DMS53 treated with DMSO at 0.1 percent for 48 hours (cell line): ENCODE data around the gene SCFD2.
"Not testable (repeated sequence)": the region's sequence is repeated elsewhere in the genome, so short reads cannot be mapped to it uniquely, and the experiment has no call there.

ENCODE experiments used
- DNase-seq: peaks from one replicate; lab custom pipeline; 2025; ENCODE audit not compliant: unreplicated experiment; lab: John Stamatoyannopoulos, UW

SCFD2 gene

GRCh38 chr4:52995360-52996030 lies 370.4 kb downstream of the SCFD2 start:
- DNase-seq, result no peak

GRCh38 chr4:52994567-52994966 lies 371.3 kb downstream of the SCFD2 start:
- DNase-seq, result no peak

- DNase-seq, result no peak
Observed at GRCh38 chr4:52993771-52994170, 372.1 kb downstream of the SCFD2 start.

- DNase-seq, result not testable (repeated sequence)
Observed at GRCh38 chr4:52992551-52992950, 373.3 kb downstream of the SCFD2 start.

DNA sequence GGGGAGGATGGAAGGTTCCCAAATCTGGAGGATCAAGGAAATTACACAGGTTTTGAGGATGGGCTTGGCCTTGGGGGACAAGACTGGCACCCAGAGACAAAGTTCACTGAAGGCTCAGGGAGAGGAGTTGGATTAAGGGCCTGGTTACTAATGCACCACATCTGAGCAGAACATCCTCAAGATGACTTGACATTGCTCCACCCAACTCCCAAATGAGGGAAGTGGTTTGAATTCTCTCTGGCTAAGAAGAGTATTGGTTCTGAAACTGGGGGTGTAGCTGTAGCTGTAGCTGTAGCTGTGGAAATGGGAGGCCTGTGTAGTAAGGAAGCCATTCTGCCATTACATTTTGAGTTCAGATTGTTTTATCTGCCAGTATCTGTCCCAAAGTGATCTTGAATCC lies 374.4 kb downstream of the SCFD2 start:
- DNase-seq, result no peak

DNA sequence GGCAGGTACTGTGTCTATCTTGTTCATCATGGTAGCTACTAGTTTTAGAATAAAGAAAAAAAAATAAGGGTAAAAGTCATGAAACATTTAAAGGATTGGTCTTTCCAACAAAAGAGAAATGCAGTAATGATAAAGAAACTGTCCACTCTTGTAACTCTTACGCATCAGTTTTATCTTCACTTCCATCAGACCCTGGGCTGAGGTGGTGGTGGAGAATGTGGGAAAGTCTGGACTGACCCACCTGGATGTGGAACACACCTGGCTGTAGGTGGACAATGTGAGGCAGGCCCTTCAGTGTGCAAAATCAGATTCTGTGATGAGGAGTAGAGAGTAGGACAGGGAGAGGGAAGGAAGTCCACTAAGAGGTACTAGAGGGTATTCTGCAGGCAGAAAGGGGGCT lies 375.2 kb downstream of the SCFD2 start:
- no peak for DNase-seq

DNA sequence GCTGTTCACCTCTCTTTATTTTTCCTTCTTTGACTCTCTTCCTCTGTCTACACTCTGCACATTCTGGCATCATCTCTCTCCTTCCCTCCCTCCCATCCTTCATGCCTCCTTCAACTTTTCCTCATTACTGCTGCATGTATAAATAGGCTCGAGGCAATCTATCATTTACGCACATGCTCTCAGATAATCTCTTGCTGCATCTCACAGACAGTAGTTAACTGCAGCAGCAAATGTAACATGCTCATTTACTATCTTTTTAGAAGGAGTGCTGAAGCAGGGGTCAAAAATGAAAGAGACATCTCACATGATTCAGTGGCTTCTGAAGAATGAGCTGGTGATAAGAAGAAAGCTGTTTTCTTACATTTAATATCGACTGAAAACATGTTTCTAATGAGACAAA lies 376.0 kb downstream of the SCFD2 start:
- DNase-seq, result no peak

DNA sequence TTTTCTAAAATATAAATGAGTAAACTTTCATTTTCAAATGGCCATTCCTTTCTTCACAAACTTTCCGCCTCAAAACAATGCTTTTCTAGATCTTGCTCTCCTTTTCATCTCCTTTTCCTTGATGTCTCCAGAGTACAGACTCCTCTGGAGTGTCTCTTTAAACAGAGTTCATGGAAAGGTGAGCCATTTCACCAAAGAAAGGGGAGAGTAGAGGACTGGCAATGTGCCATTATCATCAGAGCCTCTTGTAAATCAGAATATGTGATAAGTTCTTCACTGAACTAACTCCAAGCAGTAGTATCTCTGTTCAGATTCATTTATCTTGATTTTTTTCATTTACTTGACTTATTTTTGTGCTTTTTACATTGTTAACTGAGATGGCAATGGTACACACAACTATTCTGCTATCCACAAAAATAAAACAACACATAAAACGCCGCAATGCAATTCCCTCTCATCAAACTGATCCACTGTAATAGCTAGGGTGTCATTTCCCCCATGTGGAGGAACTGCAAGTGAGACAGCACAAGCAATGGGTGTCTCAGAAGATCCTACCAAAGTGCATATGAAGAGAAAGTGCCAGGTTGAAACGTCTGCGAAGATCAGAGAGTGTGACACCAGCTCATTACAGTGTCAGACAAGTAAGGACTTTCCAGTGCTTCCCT lies 378.3 kb downstream of the SCFD2 start:
- no peak for DNase-seq

DNA sequence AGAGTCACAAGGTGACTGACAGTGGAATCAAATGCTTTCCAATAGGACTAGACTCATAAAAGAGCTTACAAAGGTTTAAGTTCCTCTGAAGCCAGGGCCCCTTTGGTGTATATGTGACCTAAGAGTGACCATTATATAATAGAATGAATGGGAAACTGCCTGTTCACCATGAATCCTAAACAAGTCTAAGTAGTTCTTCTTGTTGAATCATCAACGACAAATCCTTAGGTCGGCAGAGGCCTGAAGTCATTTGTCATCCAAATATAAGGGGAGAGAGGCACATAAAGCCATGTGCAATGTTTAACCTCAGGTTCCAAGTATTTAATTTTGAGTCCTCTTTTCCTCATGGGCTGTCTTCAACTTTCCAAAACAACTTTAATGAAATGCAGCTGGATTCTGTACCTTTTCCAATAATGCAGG lies 381.4 kb downstream of the SCFD2 start:
- no peak for DNase-seq

DNA sequence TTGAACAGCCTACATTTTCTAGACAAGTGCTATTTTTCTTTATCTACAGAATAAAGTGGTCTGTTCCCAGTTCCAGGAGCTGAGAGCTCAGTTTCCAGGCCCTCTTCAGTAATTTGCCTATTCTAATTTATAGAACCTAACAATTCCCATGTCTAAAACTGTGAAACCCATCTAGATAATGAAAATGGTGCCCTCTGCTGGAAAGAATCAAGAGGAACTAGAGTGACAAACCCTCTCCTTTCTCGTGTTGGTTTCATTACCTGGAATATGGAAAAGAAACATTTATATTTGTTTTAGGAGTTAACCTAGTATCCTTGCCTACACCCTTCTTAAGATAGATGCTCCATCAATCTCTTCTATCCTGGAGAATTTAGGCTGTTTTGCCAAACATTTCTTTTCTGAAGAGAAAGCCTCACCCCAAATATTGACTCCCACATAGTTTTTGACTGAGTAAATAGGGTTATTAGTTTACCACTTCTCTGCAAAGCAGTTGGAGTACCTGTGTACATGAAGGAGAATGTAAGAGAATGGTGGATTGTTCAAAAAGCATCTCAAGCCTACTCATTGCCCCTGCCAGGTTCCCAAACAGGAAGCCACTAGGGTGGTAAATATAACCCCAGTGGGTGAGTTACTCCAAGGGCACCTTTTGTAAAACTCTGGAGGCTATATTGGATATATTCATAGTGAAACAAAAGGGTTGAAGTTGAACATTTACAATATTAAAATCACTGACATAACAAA lies 382.1 kb downstream of the SCFD2 start:
- DNase-seq, result peak; percentile 29

- no peak for DNase-seq
Observed at GRCh38 chr4:52982946-52983340, 382.9 kb downstream of the SCFD2 start.

DNA sequence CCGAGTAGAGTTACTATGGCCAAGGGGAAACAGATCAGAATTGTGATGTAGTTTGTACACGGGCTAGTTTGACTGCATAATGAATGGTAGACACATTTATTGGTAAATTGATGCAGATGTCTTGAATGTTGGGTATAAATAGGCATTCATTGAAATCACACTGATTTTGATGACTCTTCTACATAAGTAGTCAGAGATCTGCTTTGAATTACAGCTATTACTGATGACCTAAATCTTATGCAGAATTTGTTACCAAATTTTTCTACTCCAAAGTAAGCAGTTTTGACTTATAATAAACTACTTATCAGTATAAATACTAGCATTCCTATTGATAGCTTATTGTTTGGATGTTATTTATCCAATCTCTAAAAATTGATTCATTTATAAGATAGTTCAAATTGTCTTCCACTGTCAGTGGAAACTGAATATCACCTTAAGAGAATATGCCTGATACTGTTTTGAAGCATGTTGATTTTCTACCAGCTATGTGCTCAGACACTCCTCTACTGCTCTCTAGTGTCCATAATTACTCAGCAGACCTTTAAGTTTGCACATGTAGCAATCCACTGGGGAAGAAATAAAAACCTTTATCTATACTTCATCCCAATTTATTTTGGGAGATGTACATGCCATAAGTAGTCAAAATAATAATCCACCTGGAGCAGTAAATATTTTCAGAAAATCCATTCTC lies 383.5 kb downstream of the SCFD2 start:
- DNase-seq, result peak; percentile 22

GRCh38 chr4:52979821-52980590 lies 385.9 kb downstream of the SCFD2 start:
- no peak for DNase-seq

DNA sequence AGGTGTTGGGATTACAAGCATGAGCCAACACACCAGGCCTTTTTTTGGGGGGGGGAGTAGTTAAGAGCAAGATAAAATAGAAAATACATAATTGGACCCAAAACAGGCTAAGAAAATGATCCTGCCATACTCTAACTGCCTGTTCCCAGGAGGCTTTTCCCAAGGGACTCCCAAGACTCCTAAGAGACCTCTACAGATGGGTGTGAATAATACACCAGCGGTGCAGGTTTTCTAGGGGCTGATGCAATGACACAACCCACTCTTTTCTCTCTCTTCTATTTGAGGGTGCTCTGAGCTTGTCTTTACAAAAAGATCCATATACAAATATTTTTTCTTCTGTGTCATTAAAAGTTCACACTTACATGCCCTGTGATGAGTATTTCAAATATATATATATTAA lies 386.8 kb downstream of the SCFD2 start:
- no peak for DNase-seq

DNA sequence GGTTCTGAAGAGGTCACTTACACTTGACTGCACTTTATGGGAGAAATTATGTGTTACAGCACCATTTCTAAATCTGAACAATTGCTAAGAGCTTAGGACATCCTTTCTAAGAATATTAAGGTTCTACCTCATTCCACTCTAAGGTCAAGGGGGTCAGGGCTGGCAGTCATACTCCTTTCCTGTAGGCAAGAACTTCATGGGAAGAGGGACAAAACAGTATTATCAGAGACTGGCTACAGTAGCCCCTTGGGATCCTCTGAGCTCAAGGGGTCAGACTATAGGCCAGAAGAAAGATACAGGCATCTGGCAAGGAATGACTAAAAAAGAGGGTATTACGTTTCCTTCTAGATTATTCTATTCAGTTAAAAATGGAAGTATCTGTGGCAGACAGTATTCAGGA lies 388.6 kb downstream of the SCFD2 start:
- no peak for DNase-seq

DNA sequence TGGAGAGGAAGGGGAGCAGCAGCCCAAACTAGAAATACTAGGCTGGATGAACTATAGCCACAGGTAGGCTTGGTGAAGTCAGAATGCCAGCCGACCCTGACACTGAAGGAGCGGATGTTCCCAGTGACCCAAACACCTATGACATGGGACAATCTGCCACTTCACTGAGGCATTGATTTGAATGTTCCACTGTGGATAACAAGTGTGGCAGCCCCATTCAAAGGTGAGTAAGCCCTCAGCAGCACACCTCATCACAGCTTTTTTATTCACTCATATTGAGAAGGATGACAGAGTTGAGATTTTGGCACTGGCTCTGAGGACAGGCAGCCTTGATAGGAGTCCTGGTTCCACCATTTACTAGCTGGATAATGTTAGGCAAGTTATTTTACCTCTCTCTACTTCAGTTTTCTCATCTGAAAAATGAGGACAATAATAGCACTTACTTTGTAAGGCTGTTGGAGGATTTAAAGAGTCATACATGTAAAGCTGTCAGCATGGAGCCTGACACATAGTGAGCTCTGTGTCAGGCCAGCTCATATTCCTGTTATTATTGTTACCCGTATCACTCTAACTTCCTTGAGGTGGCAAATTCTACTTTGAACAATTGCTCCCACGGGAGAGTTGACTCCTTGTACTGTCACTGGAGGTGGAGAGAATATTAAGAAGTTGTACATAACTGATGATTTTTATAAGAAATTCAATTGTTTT lies 389.2 kb downstream of the SCFD2 start:
- DNase-seq, result no peak

- no peak for DNase-seq
Observed at GRCh38 chr4:52968691-52969090, 397.2 kb downstream of the SCFD2 start.

DNA sequence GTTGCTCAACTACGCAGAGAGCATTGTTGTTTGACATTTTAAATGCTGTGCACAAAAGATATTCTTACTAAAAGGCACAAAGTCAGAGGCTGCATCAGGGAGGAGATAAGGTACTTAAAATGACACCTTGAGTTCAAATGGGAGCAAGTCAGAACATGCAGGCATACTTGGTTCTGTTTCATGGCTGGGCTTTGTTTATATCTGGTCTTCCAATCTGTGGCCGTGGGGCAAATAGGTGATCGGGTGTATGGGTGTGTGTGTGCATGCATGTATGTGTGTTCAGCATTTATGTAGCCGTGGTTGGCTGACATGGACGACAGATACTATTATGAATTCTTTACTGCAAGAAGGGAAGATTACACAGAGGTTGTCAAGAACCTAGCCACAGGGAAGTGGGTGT lies 397.6 kb downstream of the SCFD2 start:
- no peak for DNase-seq

- no peak for DNase-seq
Observed at GRCh38 chr4:52966781-52967180, 399.1 kb downstream of the SCFD2 start.

DNA sequence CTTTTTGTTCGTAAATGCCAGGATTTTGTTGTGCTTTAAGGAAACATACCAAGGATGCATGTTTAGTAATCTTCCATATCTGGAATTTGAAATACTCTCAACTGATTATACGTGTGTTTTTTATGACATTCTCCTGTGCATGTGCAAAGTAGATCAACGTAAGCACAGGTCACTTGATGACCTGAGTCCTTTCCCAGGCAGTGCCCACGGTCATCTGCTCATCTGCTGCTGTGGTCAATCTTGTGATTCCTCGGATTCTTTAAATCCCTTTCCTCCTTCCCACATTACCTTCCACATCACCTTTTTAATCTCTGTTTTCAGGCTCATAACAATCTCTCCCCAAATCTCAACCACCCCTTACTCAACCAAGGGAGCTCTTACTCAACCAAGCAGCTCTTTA lies 399.7 kb downstream of the SCFD2 start:
- no peak for DNase-seq
